Measurements from ENCODE around the gene MYO16.

DNA sequence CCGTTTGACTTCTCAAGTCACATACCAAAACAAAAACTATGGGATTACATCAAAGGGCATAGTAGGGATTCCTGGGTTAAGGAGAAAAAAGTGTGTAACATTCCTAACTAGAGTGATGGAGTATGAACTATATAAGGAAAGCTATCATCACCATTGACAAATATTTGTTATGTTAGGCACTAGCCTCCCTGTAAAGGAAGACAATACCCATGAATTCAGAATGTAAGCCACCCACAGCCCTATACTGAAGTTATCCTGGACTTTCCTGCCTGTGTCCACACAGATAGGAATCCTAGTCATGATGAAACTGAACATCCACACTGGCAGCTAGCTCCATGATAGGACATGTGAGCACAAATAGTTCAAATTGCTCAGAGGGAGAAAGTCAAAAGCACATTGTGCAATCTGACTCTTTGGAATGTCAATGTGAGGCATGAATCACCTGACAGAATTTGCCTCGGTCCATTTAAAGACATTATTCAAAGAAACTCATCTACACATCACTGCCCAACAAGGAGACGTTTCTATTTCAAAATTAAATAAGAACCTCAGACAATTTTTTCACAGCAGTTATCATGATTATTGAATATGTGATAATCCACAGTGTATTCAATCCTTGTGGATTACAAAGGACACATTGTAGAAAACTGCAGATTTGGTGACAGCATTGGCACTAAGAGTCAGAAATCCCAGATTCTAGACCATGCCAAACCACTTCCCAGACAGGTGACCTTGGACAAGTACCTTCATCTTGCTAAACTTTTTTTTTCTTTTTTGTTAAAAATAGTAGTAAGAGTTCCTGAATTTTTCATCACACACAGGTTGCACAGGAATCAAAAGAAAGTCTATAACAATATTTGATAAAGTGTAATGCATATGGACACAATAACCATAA, 627.7 kb downstream of the MYO16 start:
- no peak for TF ChIP-seq POLR2A (IDR thresholded peaks at IDR 0.05)
- TF ChIP-seq, protein P1, sequence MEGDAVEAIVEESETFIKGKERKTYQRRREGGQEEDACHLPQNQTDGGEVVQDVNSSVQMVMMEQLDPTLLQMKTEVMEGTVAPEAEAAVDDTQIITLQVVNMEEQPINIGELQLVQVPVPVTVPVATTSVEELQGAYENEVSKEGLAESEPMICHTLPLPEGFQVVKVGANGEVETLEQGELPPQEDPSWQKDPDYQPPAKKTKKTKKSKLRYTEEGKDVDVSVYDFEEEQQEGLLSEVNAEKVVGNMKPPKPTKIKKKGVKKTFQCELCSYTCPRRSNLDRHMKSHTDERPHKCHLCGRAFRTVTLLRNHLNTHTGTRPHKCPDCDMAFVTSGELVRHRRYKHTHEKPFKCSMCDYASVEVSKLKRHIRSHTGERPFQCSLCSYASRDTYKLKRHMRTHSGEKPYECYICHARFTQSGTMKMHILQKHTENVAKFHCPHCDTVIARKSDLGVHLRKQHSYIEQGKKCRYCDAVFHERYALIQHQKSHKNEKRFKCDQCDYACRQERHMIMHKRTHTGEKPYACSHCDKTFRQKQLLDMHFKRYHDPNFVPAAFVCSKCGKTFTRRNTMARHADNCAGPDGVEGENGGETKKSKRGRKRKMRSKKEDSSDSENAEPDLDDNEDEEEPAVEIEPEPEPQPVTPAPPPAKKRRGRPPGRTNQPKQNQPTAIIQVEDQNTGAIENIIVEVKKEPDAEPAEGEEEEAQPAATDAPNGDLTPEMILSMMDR (IDR thresholded peaks at IDR 0.05), result no peak
